NT2/D1 (cell line): ENCODE data around the gene HOXC12.

Experiments
- YY1 ChIP-seq: IDR thresholded peaks from 2 replicates; pipeline ENCODE4 v1.6.1; 2011; ENCODE audit not compliant: insufficient read length, insufficient read depth
- ZNF274 ChIP-seq: IDR thresholded peaks from 2 replicates; pipeline ENCODE4 v1.6.1; 2011; ENCODE audit warnings: mild to moderate bottlenecking, low read depth, low read length

- TF ChIP-seq YY1 (no peak), ZNF274 (no peak)
Measured at GRCh38 chr12:54006559-54007220, 52.0 kb downstream of the HOXC12 start.
